Nephron progenitor cell (in vitro differentiated cells): ENCODE results near the gene EBPL.
A peak's percentile ranks its signal among the peaks of the same experiment; 100 is the strongest.

Source experiments
- DNase-seq: peaks from one replicate; pipeline ENCODE4 v3.0.0; 2021
- H3K27ac Mint-ChIP-seq: 2 replicates; pipeline ENCODE4 v1.8.0; 2021; ENCODE audit warnings: mild to moderate bottlenecking, moderate library complexity, mixed read lengths
- H3K27me3 Mint-ChIP-seq: 2 replicates; pipeline ENCODE4 v1.8.0; 2021; ENCODE audit warnings: mild to moderate bottlenecking, low read depth, mixed read lengths; ENCODE audit not compliant: poor library complexity
- H3K36me3 Mint-ChIP-seq: 2 replicates; pipeline ENCODE4 v1.8.0; 2021; ENCODE audit warnings: low read depth, mixed read lengths
- H3K4me1 Mint-ChIP-seq: 2 replicates; pipeline ENCODE4 v1.8.0; 2021; ENCODE audit warnings: mixed read lengths
- H3K4me3 Mint-ChIP-seq: 2 replicates; pipeline ENCODE4 v1.8.0; 2021; ENCODE audit warnings: mild to moderate bottlenecking, moderate library complexity, mixed read lengths
- H3K9me3 Mint-ChIP-seq: 2 replicates; pipeline ENCODE4 v1.8.0; 2021; ENCODE audit warnings: mild to moderate bottlenecking, moderate library complexity, mixed read lengths
- TF ChIP-seq, protein P1 (sequence below): fragments of 200-600 bp; sonication (generic); IDR thresholded peaks from 2 replicates; pipeline ENCODE4 v1.5.0; 2021; ENCODE audit warnings: antibody characterized with exemption

The EBPL gene

DNA sequence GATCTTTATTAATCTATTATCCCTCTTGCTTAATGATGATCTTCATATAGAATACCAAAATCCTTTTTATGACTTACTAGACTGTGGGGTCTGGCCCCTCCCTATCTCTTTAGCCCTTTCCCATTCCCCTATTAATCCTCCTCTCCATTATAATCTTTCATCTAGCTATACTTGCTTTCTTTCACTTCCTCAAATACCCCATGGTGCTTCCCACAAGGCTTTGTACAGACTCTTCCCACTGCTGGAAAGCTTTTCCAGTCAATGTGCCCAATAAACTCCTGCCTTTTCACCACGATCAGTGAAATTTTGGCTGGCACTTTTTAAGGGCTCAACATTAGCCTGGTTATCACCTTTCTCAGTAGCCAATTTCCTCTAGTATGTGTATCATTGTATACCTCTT lies 3.2 kb upstream of the EBPL start:
- TF ChIP-seq, protein P1, sequence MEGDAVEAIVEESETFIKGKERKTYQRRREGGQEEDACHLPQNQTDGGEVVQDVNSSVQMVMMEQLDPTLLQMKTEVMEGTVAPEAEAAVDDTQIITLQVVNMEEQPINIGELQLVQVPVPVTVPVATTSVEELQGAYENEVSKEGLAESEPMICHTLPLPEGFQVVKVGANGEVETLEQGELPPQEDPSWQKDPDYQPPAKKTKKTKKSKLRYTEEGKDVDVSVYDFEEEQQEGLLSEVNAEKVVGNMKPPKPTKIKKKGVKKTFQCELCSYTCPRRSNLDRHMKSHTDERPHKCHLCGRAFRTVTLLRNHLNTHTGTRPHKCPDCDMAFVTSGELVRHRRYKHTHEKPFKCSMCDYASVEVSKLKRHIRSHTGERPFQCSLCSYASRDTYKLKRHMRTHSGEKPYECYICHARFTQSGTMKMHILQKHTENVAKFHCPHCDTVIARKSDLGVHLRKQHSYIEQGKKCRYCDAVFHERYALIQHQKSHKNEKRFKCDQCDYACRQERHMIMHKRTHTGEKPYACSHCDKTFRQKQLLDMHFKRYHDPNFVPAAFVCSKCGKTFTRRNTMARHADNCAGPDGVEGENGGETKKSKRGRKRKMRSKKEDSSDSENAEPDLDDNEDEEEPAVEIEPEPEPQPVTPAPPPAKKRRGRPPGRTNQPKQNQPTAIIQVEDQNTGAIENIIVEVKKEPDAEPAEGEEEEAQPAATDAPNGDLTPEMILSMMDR = no peak
- Mint-ChIP-seq H3K9me3 (peaks cover 3% of the 10 kb centered on the region), H3K36me3 (peaks cover 29% of the 10 kb centered on the region), H3K27ac (no peak overlapping the region), H3K27me3 (no peaks in the 10 kb centered on the region), H3K4me3 (no peak overlapping the region), H3K4me1 (peaks cover 18% of the 10 kb centered on the region)
- no peak for DNase-seq

DNA sequence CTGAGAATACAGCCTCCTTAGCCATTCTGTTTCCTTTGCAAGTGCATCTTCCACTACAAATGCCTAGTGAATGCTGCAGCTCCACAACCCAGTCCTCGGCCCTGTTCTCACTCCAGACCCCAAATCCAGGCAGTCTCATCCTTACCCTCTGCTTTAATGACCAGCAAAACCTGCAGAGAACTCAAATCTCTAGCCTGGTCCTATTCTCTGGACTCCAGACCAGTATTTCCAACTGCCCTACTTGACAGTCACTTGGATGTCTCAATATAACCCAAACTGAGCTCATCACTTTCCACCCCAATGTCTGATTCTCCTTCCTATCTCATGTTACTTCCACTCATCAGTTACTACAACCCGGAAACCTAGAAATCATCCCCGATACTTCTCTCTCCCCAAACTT lies 2.6 kb upstream of the EBPL start:
- Mint-ChIP-seq H3K27ac (no peak overlapping the region), H3K4me1 (peaks cover 16% of the 10 kb centered on the region), H3K27me3 (no peaks in the 10 kb centered on the region), H3K4me3 (no peak overlapping the region), H3K9me3 (peaks cover 3% of the 10 kb centered on the region), H3K36me3 (peaks cover 28% of the 10 kb centered on the region)
- no peak for DNase-seq
- TF ChIP-seq, protein P1 = no peak

DNA sequence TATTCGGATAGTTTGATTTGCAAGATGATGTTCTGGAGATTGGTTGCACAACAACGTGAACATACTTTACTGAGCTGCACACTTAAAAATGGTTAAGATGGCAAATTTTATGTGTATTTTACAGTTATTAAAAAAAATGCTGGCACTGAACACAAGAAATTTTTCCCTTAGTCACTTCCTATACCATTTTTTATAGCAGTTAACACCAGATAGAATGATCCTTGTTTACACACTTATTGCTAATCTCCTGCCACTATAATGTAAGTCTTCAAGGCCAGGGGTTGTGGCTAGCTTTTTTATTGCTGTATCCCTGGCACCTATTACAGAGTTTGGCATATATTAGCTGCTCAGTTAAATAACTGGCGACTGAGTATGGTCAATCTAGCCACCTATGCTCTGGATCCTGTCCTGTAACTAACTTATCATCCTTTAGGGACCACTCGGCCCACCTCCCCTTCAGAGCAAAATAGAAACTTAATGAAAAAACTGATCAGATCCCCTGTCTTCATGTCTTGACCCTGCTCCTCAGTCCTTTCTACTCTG lies 2.0 kb upstream of the EBPL start:
- TF ChIP-seq, protein P1 = no peak
- H3K4me3 Mint-ChIP-seq = no peak overlapping the region
- H3K9me3 Mint-ChIP-seq = peaks cover 3% of the 10 kb centered on the region
- no peaks in the 10 kb centered on the region for H3K27me3 Mint-ChIP-seq
- no peak for DNase-seq
- H3K4me1 Mint-ChIP-seq = peaks cover 13% of the 10 kb centered on the region
- peaks cover 25% of the 10 kb centered on the region for H3K36me3 Mint-ChIP-seq
- no peak overlapping the region for H3K27ac Mint-ChIP-seq

DNA sequence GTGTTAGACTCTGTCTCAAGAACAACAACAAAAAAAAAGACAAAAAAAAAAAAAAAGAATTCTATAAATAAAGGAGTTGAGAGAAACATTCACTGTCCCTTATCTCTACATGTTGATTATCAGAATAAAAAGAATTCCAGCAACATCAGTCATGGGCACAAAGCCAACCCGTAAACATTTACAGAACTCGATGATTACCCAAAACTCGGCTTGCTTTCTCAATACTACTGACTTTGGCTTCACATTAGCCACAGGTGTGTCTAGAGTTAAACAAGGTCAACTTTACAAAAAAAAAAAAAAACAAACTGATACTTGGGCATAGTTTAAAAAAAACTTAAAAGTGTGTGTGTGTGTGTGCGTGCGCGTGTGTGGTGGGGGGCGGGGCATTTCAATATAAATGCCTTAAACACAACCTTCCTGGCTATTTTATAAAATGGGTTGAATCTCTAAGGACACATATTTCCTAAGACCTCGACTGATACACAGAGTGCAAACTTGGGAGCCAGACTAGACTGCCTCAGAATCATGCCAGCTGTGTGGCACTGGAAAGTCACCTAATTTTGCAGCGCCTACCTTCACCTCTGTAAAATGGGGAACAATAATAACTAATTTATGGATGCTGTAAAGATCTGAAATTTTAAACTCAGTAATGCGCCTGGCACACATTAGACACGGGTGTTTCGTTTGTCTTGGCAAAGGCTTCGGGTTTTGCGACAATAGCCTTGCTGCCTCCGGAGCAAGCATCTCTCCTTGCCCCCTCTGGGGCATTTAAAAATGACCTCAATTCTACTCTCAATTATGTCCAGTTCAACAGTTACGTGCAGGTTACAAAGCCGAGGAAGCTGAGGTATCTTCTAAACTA lies 922 bp downstream of the EBPL start:
- TF ChIP-seq, protein P1 = no peak
- Mint-ChIP-seq H3K27ac (peak overlapping the region; percentile 88), H3K36me3 (peaks cover 34% of the 10 kb centered on the region), H3K4me1 (peaks cover 25% of the 10 kb centered on the region), H3K9me3 (no peaks in the 10 kb centered on the region), H3K4me3 (peak overlapping the region; percentile 94), H3K27me3 (no peaks in the 10 kb centered on the region)
- no peak for DNase-seq

DNA sequence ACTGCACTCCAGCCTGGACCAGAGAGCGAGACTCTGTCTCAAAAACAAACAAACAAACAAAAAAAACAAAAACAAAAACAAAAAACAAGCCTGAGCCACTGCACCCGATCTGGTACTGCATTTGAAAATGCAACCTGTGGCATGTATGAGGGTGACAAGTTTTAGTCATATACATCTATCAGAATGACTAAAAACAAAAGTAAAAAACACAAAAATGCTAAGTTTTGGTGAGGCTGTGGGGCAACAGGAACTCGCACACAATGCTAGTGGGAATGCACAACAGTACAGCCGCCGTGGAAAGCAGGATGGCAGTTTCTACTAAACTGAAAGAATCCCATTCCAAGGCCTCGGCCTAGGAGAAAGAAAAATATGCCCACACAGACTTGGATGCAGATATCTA lies 7.8 kb downstream of the EBPL start:
- TF ChIP-seq, protein P1 = no peak
- H3K9me3 Mint-ChIP-seq = peaks cover 17% of the 10 kb centered on the region
- H3K4me3 Mint-ChIP-seq = no peak overlapping the region
- H3K27ac Mint-ChIP-seq = no peak overlapping the region
- no peak for DNase-seq
- H3K36me3 Mint-ChIP-seq = peaks cover 86% of the 10 kb centered on the region
- no peaks in the 10 kb centered on the region for H3K27me3 Mint-ChIP-seq
- H3K4me1 Mint-ChIP-seq = peaks cover 12% of the 10 kb centered on the region
